HG02884 (cell line): ENCODE measurements around the gene AGAP1.

ENCODE experiments used
- ATAC-seq: cut with Tn5 transposase; IDR thresholded peaks from one replicate; pipeline ENCODE4 v1.9.1; 2021; ENCODE audit warnings: mild to moderate bottlenecking, moderate library complexity; ENCODE audit not compliant: unreplicated experiment

Gene AGAP1

DNA sequence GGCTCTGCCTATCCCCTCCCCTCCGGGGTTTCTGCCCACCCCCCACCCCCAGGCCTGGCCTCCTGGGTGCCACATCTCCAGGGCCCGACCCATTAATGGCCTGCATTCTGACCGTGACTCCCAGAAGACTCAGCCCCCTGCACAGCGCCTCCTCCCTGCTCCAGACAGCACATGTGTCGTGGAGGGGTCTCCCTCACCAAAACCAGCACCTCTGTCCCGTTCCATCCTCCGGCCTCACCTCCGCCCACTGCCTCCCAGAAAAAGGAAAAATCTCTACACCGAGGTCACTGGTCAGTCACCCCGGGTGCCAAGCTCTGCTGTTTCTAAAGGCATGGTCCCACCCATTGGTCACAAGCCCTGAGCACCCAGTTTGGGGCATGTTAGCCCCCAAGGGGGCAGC, 609.1 kb downstream of the AGAP1 start:
- ATAC-seq, result no peak

DNA sequence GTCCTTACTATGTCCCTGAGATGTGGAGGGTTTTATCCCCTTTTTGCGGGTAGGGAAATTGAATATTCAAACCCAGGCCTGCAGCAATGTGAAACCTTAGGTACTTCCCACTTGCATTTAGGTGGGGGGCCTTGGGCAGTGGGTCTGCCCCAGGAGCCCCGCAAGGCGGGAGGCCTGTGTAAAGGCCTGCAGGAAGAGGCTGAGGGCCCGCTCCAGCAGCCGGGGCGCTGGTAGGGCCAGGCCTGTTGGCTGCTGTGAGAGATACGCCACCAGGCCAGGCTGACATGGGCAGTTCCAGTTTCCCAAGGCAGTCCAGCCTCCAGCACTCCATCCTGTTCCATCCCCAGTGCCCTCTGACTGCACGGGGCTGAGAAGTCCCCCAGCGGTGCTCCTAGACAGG, 610.1 kb downstream of the AGAP1 start:
- no peak for ATAC-seq

DNA sequence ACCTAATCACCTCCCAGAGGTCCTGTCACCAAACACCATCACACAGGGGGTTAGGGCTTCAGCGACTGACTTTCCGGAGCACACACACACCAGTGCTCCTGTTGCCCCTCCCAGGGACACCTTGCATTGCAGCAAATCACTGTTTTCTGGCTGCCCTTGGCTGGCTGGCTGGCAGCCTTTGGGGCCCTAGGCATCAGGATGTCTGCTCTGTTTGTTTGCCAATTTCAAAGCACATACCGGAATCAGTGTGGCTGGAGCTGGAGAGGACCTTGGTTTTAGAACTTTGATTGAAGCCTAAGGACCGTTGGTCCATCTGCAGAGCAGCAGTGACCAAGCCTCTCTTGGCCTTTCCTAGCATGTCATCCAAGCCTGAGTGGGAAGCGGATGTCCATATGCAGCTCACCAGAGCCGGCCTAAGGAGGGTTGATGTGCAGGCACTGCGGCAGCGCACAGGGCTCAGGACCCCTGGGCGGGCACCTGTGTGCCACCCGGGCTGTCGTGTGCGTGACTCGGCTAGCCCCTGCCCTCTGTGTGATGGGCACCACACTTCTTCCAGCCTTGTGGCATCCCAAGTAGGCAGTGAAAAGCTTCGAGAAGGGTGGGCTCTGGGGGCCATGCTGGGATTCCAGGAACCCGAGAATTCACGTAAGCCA, 612.2 kb downstream of the AGAP1 start:
- ATAC-seq, result no peak

DNA sequence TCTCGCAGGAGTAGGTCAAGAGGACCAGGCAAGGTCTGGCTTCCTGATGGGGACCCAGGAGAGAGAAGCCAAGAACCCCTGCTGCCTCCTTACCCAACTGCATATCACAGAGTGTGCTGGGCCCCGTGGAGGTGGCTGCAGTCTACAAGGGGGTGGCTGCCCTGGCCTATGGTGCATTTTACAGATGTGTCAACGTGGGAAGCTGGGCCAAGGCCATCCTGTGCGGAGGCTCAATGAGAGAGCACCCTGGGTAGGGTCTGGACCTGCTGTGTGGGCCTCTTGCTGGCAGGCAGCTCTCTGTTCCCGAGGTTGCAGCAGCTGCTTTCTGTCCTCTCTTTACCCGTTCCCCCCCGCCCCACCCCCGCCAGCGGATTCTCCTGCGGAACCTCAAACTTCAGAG, 612.9 kb downstream of the AGAP1 start:
- no peak for ATAC-seq

DNA sequence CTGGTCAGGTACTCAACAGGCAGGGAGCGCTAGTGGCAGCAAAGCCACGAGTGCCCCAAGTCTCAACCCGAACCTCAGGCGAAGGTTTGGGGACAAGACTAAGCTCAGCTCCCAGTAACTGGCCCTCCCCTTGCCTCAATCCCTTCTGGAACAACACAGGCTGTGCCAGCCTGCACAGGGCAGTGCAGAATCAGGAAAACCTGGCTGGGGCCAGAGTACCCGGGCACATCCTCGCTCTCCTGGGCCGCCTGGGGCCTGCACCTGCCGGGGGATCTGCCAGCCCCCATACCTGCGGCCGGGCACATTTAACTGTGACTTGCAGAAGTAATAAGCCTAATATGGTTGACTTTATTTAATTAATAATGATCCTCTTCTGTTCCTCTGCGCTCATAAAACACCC, 613.7 kb downstream of the AGAP1 start:
- no peak for ATAC-seq

DNA sequence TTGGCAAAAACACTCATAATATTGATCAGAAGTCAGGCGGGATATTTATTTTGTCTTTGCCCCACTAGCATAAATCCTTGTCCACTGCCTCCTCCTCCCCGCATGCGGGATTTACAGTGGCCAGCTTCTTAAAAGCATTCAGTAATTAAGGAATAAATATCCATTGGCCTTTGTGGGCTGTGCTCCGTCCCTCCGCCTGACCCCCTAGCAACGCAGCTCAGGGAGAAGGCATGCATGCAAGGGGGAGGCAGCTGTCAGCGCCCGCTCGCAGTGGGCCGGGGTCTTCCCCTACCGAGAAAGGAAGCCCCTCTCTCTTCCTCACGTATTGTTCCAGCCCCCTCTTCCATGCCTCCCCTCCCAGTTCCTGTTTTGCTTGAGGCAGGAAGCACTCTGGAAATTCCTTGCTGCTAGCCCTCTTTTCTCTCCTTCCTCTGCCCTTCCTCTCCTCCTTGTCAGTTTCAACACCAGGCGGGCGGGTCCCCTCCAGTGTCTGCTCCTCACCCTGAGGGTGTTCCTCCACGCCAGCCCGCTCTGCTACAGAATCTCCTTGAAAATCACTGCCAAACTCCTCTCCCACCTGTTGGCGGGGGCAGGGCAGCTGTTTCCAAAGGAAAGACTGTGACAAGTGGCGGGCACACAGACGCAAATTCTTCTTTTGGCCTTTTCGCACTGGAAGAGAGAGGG, 614.2 kb downstream of the AGAP1 start:
- ATAC-seq, result no peak

DNA sequence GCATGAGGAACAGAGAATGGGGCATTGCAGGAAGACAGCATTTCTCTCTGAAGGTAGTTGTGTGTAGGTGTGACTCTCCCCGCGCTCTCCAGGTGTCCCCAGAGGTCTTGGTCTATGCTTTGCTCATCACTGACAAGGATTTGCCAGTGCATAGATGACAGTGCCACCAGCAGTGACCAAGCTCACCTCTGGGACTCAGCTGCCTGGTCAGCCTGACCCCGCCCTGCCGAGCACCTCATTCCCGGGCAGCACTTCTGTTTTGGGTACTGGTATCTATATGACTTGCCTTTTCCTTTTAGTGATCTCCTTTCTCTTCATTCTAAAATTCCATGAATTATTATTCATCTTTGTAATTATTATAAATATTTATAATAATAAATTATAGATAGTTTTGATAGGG, 615.2 kb downstream of the AGAP1 start:
- ATAC-seq, result no peak

DNA sequence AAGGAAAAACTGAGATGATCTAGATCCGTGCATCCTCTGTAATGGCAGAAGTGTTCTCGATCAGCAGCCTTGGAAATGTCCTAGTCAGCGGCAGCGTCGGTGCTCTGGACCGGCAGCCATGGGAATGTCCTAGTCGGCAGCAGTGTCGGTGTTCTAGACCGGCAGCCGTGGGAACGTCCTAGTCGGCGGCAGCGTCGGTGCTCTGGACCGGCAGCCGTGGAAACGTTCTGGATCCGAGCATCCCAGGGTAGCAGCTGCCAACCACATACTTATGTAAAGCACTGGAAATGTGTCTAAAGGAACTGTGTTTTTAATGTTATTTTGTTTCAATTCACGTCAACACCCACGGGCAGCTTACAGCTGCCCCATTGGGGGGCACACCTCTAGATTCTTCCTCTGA, 615.6 kb downstream of the AGAP1 start:
- no peak for ATAC-seq

DNA sequence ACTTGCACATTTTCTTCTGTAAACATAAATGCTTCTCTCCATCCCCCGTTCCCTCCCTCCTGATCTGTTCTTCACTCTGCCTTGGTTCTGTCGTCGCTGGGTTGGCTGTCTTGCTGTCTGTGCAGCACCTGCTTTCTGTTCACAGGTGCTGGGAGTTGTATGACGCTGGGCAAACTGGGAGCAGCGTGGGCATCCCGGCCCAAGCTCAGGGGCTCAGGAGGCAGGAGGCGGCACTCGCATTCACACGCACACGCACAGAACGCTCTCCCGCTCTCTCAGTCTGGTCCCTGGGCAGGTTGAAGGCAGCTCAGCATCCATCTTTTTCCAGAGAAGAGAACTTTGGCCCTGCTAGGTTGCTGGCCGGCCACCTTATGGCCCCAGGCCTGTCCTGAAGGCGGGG, 618.6 kb downstream of the AGAP1 start:
- no peak for ATAC-seq

DNA sequence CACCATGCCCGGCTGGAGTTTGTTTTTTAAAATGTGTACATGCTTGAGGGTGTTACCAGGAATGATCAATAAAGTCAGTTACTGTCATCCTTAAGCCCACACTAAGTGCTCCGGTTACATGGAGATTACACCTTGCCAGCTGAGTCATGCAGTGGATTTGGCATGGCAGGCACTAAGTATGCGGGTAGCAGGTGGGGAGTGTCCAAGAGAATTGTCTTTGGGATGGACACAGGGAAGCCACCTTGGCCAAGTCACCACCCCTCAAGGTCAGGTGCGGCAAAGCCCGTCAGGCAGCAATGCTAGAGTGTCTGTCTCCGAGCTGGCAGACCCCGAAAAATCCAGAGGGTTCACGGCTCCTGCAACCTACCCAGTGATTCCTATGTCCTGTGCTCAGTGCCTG, 619.6 kb downstream of the AGAP1 start:
- ATAC-seq, result no peak

DNA sequence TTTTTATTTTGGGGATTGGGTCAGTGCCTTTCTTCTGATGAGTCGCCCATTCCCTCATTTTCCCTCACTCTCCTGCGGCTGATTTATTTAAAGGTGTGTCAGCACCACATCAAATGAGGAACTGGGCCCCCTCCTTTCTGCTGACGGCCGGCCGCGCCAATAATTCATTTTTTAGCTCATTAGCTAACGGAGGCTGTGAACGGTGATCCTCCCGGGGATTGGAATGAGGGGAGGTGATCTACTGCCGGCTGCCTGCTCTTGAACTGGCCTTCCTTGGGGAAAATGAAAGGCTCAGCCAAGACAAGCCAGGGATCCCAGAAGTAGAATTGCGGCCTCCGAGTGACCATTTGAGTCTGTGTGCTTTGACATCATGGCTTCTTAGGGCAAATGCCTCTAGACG, 620.1 kb downstream of the AGAP1 start:
- ATAC-seq, result no peak

DNA sequence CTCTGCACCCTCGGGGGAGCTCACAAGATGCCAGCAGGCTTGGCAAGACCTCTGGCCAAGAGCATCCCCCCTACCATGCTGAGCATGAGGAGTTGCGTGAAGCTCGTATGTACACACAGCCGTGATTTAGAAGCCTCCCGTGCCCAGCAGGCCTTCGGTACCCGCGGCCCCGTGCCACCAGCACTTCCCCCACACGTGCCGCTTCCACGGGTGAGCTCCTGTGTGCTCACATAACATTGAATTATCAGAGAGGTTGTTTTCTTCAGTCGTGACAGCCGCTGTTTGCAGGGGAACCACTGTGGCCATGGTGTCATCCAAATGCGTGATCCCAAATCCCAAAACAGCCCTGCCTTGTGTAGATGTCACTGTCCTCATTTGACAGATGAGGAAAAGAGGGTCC, 621.1 kb downstream of the AGAP1 start:
- ATAC-seq, result no peak

DNA sequence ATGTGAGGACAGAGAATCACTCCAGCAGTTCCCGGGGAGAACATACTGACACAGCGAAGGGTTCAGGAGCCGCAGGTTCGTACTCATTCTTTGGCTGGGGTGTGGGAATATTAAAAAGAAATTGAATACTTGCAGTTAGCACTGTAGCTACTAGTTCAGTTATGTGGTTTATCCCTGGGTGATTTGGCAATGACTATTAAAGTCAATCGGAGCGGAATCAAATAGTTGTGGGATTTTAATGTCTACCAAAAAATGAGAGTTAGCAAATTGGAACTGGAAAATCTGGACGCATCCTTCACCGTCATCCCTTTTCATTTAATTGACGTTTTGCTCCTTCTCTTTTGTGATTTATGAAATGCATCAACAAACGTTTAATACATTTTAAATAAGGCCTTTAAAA, 623.6 kb downstream of the AGAP1 start:
- no peak for ATAC-seq

DNA sequence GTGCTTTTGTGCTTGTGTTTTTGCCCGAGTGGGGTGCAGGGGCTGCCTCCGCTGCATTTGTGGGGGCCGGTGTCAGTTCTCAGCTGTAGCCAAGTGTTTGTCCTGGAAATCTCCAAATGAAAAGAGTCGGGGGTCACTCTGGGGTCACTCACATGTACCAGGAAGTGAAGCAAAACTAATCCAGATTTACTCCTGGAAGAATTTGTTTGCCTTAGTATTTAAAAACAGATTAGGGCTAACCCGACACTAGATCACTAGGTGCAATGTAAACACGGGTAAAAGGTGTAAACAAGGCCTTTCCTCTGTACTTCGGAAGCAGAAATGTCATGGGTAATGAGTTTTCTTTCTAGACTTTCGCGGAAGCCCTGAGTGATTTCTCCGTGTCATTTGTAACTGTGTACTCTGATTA, 624.0 kb downstream of the AGAP1 start:
- ATAC-seq, result no peak

DNA sequence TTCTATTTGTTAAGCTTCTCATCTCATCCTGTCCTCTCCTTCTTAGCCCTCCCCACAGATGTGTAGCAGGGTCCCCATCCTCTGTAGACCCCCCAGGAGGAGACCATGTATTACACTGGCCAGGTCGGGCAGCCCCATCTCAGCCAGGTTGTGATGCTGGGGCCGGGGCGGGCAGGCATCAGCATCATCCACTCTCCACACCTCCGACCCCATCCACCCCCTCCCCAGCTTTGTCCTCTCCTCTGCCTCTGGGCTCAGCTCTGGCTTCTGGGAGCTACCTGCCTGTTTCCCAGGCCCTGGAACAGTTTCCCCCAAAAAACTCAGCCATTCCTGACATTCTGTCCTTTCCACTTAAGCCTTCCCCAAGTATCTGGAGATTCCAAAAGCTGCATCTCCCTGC, 625.2 kb downstream of the AGAP1 start:
- no peak for ATAC-seq

DNA sequence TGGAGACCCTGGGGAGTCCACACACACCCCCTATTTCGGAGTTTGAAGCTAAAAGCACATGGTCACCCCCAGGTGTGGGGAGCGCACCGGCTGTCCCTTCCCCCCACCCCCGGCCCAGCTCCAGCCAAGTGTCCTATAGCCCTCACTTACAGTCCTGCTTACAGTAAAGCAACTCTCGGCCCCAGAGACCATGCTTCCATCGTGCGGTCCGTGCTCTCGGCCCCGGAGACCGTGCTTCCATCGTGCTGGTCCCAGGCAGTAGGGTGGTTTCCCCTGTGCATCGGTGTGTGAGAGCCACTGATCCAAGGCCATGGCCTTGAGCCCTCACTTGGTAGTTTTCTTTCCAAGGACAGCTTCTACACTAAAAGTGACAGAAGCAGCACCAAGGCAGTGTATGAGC, 625.6 kb downstream of the AGAP1 start:
- no peak for ATAC-seq

DNA sequence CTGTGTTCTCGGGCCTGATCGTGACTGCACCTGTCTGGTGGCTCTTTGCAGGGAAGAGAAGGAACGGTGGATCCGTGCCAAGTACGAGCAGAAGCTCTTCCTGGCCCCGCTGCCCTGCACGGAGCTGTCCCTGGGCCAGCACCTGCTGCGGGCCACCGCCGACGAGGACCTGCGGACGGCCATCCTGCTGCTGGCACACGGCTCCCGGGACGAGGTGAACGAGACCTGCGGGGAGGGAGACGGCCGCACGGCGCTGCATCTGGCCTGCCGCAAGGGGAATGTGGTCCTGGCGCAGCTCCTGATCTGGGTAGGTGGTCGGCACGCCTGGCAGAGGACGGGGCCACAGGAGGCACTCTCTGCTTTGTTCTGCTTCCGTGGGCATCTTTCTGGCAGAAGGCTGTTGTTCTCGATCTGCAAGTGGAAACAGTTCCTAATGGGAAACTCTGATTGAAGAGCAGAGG, 626.3 kb downstream of the AGAP1 start:
- no peak for ATAC-seq

DNA sequence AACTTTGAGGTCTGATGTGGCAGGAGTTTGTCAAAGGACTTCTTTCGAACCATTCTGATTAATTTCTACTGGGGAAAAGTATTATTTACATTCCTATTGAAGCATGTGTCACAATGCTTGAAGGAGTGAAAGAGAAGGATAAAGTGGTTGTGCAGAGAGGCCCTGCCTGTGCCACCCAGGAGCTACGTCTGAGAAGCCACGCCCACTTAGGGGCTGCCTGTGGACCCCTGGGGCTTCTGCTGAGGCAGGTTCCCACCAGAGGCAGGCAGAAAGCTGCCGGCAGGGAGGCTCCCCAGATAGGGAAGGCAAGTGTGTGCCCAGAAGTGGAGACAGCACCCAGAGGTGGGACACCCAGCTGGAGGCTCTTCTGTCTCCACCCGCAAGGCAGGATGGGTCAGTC, 627.0 kb downstream of the AGAP1 start:
- no peak for ATAC-seq

DNA sequence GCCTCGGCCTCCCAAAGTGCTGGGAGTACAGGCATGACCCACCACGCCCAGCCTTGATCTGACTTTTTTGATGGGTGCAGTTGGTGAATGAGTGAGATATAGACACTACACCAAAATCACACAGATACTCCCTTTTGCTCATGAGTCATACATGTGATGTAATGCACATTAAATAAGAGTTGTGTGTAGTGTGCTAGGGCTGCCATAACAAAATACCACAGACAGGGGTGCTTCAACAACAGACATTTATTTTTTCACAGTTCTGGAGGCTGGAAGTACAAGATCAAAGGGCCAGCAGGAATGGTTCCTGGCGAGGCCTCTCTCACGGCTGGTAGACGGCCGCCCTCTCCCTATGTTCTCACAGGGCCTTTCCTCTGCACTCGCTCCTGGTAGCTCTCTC, 627.7 kb downstream of the AGAP1 start:
- no peak for ATAC-seq

DNA sequence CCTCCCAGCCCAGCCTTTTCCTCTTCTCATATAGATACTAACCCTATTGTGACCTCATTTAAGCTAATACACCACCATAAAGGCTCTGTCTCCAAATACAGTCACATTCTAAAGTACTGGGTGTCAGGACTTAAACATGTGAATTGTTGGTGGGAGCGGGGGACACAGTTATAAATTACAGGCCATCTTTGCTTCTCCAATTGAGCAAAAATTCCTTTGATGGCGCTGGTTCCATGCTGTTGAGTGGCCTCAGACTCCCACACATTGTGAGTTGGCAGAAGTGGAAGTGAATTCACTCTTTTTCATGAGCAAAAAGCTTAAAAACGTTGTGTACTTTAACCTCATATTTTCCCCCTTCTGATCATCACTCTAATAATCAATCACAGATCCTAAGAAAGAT, 628.4 kb downstream of the AGAP1 start:
- ATAC-seq, result no peak

DNA sequence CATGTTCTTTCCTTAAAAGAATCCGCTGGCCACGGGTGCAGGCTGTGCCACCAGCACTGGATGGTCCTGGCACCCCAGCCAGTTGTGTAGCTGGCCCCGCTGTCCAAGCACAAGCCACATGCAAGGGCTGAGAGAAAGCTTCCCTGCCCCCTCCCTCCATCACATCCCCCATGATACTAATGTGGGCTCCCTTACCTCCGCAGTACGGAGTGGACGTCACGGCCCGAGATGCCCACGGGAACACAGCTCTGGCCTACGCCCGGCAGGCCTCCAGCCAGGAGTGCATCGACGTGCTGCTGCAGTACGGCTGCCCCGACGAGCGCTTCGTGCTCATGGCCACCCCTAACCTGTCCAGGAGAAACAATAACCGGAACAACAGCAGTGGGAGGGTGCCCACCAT, 629.9 kb downstream of the AGAP1 start:
- no peak for ATAC-seq

DNA sequence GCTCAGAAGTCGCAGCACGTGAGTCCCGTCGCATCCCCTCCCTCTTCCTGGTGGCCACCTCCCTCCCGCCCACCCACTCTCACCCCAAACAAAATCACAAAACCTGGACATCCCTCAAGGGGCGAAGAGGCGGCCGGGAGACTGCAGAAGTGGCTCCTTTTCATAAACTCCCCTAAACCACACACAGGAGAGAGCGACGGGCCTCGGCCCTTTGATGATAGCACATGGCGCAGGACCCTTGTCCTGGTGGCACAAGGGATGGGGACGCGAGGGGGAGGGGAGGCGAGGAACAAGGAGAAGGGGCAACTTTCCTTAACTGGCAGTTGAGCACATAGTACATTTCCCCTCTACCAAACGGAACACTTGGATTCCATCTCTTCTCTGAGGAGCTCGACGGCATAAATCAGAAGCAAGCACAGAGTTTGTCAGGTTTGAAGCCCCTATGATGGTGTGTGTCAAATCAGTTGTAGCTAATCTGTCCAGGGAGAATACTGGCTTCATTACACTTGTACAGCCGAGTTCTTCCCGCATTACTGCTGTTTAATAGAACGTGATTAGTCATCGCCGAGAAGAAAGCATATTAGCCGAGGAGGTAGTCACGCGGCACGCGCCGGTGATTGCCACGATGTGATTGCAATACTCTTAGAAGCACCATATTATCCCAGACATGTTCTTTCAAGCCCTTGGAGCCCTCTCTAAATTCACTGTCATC, 630.5 kb downstream of the AGAP1 start:
- ATAC-seq, result no peak
